Activated CD8-positive, alpha-beta memory T cell treated with anti-CD3 and anti-CD28 coated beads, Interleukin-2, amount 10 ng/mL, durations not matched to agents 7 days and 5 days (primary cell): ENCODE data around the gene TK2. TPM values are rescaled to one million over a fixed set of nuclear protein-coding genes. Genes with fewer than 3 reads are reported as not detected.
A peak's percentile ranks its signal among the peaks of the same experiment; 100 is the strongest.
"Not testable (repeated sequence)": the region's sequence is repeated elsewhere in the genome, so short reads cannot be mapped to it uniquely, and the experiment has no call there.

Experiments
- ATAC-seq: fragments of 150-1000 bp; cut with Tn5 transposase; one replicate; pipeline ENCODE4 v1.10.0; 2021; ENCODE audit warnings: moderate library complexity
- CTCF ChIA-PET: fragments of 350-600 bp; sonication (Branson Sonifier 250); formaldehyde crosslinking; loops from one replicate; lab custom pipeline; 2021; ENCODE audit warnings: antibody characterized with exemption; lab: Charles Lee
- DNase-seq: peaks from one replicate; pipeline ENCODE4 v3.0.0-alpha.2; 2020
- H3K27ac Mint-ChIP-seq: one replicate; pipeline ENCODE4 v1.8.0; 2021; ENCODE audit warnings: mild to moderate bottlenecking, mixed read lengths
- H3K27me3 Mint-ChIP-seq: one replicate; pipeline ENCODE4 v1.8.0; 2021; ENCODE audit warnings: mixed read lengths
- H3K36me3 Mint-ChIP-seq: one replicate; pipeline ENCODE4 v1.8.0; 2021; ENCODE audit warnings: mild to moderate bottlenecking, mixed read lengths
- H3K4me1 Mint-ChIP-seq: one replicate; pipeline ENCODE4 v1.8.0; 2021; ENCODE audit warnings: mixed read lengths
- H3K4me3 Mint-ChIP-seq: one replicate; pipeline ENCODE4 v1.8.0; 2021; ENCODE audit warnings: mild to moderate bottlenecking, moderate library complexity, mixed read lengths
- H3K9me3 Mint-ChIP-seq: one replicate; pipeline ENCODE4 v1.8.0; 2022; ENCODE audit warnings: low read depth, mixed read lengths
- total RNA-seq, 2 experiments: library from RNA; stranded (reverse); gene quantifications; one replicate each; pipeline ENCODE4 v1.2.3, GENCODE V29; 2021

The TK2 gene
- 10 to 100 TPM in 1 of 2 experiments, 1 to 10 TPM in 1; 8.5 to 10.8 TPM for total RNA-seq

DNA sequence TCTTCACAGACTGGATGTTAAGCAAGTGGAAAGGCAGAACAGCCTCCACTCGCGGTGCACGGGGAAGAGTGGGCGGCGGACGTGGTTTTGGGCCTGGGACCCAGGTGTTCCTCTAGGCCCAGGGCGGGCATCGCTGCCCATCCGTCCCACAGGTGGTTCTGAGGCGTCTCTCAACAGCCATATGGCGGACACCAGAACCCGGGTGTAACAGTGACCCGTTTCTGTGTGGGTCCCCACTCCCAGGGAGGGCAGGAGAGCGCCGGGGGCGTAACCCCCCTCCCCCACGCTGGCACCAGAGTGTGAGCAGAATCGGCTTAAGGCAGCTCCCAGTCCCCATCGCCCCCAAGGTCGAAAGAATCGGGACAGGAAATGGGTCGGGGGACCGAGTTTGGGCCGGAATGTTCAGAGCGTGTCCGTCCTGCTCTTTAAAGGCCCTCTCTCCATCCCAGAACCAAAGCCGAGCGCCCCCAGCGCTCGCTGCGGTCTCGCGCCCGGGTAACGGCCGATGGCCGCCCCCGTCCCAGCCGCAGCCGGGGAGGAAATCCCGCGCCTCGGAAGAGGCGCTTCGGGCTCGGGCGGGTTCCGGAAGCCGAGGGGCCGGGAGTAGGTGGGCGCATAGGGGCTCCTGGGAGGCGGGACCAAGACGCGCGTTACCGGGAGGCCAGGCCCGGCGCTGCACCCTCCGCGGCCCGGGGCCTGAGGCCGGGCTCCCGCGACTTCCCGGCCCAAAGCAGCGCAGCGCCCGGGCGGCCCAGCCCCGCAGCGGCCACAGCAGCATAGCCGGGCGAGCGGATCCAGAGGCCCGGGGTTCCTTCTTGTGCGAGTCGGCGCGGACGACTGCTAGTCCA is at the start of gene TK2:
Gene TK2 (minus strand): TSS at position 839 of the 848 bp plus-strand sequence. CDS start 61 bp downstream, at position 778.
- peaks cover 18% of the 10 kb centered on the region for H3K36me3 Mint-ChIP-seq

DNA sequence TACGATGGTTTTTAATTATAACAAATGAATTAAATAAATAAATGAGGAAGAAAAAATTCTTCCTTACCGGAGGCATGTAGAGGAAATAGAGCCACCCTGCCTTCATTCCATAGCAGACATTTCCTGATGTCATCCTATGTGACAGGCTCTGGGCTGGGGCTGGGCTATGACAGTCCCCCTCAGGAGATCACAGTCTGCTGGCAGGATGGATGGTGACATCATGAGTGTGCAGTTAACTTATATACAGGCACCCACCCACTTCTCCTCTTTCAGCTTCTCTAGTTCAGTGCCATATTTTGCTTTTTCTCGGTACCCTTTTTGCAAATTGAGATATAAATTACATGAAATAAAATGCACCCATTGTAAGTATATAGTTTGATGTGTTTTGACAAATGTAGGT is 48.2 kb upstream of the TK2 start:
- Mint-ChIP-seq H3K4me1 (peaks cover 52% of the 10 kb centered on the region), H3K27me3 (no peaks in the 10 kb centered on the region), H3K27ac (peak overlapping the region; percentile 96), H3K4me3 (peak overlapping the region; percentile 27), H3K9me3 (peaks cover 8% of the 10 kb centered on the region), H3K36me3 (peaks cover 13% of the 10 kb centered on the region)
- CTCF ChIA-PET: interaction anchor here (1.0 to 5.3 kb wide), 8 partner anchors 9 to 275 kb away, joined by 3 to 36 read pairs (median 7); partner anchors contain the start of genes CKLF and TK2
- peak; percentile 67 for DNase-seq
- peak; percentile 73 for ATAC-seq

More for the DNA sequence above, at the start of gene TK2:
- H3K27ac Mint-ChIP-seq: peak within 1 kb of the TSS; percentile 96
- CTCF ChIA-PET: interaction anchor here (0.6 to 6.0 kb wide), 9 partner anchors 11 to 60 kb away, joined by 3 to 52 read pairs (median 4); no protein-coding TSS in a partner anchor
- ATAC-seq: peak; percentile 38
- H3K27me3 Mint-ChIP-seq: no peaks in the 10 kb centered on the region
- peak; percentile 66 for DNase-seq
- H3K9me3 Mint-ChIP-seq: no peaks in the 10 kb centered on the region
- peak within 1 kb of the TSS; percentile 80 for H3K4me3 Mint-ChIP-seq
- H3K4me1 Mint-ChIP-seq: peaks cover 60% of the 10 kb centered on the region

DNA sequence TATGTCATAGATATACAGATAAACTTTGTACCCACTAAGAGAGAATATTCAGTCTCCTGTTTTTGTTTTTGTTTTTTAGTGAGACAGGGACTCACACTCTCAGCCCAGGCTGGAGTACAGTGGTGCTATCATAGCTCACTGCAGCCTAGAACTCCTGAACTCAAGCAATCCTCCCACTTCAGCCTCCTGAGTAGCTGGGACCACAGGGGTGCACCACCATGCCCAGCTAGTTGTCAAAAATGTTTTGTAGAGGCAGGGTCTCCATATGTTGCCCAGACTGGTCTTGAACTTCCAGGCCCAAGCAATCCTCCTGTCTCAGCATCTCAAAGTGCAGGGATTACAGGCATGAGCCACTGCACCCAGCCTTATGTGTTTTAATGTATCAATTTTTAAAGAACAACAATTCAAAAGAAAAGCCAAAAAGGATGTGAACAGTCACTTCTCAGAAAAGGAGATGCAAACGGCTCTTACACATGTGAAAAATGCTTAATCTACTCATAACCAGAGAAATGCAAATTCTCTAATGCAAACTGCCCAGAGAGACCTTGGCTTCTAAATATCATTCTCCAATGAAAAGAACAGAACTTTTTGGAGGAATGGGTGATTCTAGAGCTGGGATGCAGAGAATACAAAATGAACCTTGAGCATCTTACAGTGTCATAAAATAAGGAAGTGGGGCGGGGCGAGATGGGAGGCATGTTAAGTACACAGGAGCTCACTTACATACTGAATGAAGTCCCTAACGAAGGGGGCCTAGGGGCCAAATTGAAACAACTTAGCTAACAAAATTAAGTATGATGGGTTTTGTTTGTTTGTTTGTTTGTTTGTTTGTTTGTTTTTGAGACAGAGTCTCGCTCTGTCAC is 47.3 kb upstream of the TK2 start:
- CTCF ChIA-PET: interaction anchor here (0.6 to 5.3 kb wide), 13 partner anchors 8 to 276 kb away, joined by 3 to 36 read pairs (median 5); partner anchors contain the start of genes CKLF and TK2
- peak overlapping the region; percentile 47 for H3K4me3 Mint-ChIP-seq
- peaks cover 48% of the 10 kb centered on the region for H3K4me1 Mint-ChIP-seq
- peak; percentile 57 for DNase-seq
- ATAC-seq: peak; percentile 72
- peaks cover 8% of the 10 kb centered on the region for H3K9me3 Mint-ChIP-seq
- H3K36me3 Mint-ChIP-seq: peaks cover 13% of the 10 kb centered on the region
- H3K27me3 Mint-ChIP-seq: no peaks in the 10 kb centered on the region
- peak overlapping the region; percentile 96 for H3K27ac Mint-ChIP-seq

DNA sequence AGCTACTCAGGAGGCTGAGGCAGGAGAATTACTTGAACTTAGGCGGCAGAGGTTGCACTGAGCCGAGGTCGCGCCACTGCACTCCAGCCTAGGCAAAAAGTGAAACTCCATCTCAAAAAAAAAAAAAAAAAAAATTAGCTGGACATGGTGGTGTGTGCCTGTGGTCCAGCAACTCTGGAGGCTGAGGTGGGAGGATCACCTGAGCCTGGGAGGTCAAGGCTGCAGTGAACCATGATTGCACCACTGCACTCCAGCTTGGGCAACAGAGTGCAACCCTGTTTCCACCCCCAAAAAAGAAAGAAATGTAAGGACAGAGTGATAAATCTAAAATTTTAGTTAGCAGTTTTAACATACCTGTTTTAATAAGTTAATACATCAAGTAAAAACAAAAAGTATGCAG is 46.6 kb upstream of the TK2 start:
- not testable (repeated sequence) for ATAC-seq, DNase-seq, H3K4me3 Mint-ChIP-seq, H3K9me3 Mint-ChIP-seq, H3K27me3 Mint-ChIP-seq
- CTCF ChIA-PET: interaction anchor here (0.8 to 5.3 kb wide), 8 partner anchors 9 to 188 kb away, joined by 3 to 36 read pairs (median 6); partner anchors contain the start of genes CKLF and TK2
- Mint-ChIP-seq H3K4me1 (peaks cover 49% of the 10 kb centered on the region), H3K36me3 (peaks cover 10% of the 10 kb centered on the region), H3K27ac (peak overlapping the region; percentile 96)

DNA sequence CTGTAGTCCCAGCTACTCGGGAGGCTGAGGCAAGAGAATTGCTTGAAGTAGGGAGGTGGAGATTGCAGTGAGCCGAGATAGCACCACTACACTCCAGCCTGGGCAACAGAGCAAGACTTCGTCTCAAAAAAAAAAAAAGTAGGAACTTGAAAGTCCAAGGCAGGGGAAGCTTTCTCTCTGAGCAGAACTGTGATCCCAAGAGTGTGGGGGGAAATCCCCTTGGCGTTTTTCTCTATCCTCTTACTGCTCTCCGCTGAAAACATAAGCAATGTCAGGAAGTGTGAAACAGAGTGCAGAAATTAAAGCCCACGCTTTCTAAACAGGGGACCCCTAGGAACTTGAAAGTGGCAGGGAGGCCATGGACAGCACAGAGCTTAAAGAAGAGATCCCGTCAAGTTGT is 44.8 kb upstream of the TK2 start:
- H3K27me3 Mint-ChIP-seq: peaks cover 4% of the 10 kb centered on the region
- CTCF ChIA-PET: interaction anchor here (1.0 to 5.3 kb wide), 6 partner anchors 9 to 188 kb away, joined by 3 to 36 read pairs (median 4); no protein-coding TSS in a partner anchor
- no peak for ATAC-seq
- H3K27ac Mint-ChIP-seq: no peak overlapping the region
- peaks cover 57% of the 10 kb centered on the region for H3K4me1 Mint-ChIP-seq
- peaks cover under 1% of the 10 kb centered on the region for H3K36me3 Mint-ChIP-seq
- no peak for DNase-seq
- H3K9me3 Mint-ChIP-seq: no peaks in the 10 kb centered on the region
- no peak overlapping the region for H3K4me3 Mint-ChIP-seq

DNA sequence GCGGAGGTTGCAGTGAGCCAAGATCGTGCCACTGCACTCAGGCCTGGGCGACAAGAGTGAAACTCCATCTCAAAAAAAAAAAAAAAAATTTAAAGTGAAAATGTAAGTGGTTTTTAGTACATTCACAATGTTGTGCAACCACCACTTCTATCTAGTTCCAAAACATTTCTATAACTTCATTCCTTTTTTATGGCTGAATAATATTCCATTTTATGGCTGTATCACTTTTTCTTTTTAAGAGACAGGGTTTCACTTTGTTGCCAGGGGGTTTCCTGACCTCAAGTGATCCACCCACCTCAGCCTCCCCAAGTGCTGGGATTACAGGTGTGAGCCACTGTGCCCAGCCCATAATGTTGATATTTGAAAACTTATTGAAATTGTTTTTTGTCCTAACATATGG is 42.9 kb upstream of the TK2 start:
- Mint-ChIP-seq H3K36me3 (no peaks in the 10 kb centered on the region), H3K27me3 (peaks cover 4% of the 10 kb centered on the region), H3K27ac (no peak overlapping the region), H3K9me3 (no peaks in the 10 kb centered on the region), H3K4me1 (peaks cover 54% of the 10 kb centered on the region), H3K4me3 (no peak overlapping the region)
- ATAC-seq (no peak), DNase-seq (no peak)
- CTCF ChIA-PET: interaction anchor here (0.8 to 1.4 kb wide), 3 partner anchors 12 to 116 kb away, joined by 3 to 4 read pairs (median 4); partner anchors contain the start of gene CMTM3

DNA sequence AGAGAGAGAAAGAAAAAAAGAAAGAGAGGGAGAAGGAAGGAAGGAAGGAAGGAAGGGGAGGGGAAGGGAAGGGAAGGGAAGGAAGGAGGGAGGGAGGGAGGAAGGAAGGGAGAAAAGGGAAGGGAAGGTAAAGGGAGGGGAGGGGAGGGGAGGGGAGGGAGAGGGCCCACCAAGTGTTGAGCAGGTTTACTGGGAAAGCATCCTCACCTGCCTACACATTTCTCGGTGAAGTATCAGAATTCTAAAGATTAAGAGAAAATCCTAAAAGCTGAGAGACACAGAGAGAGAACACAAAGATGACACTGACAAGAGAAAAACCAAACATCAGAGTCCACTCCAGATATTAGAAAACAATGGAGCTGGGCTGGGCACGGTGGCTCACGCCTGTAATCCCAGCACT is 42.3 kb upstream of the TK2 start:
- Mint-ChIP-seq H3K27me3 (peaks cover 4% of the 10 kb centered on the region), H3K36me3 (no peaks in the 10 kb centered on the region), H3K4me3 (no peak overlapping the region), H3K4me1 (peaks cover 53% of the 10 kb centered on the region), H3K9me3 (no peaks in the 10 kb centered on the region), H3K27ac (no peak overlapping the region)
- ATAC-seq: no peak
- DNase-seq: no peak
- CTCF ChIA-PET: interaction anchor here (1.1 to 1.4 kb wide), 2 partner anchors 12 to 116 kb away, joined by 3 to 4 read pairs; partner anchors contain the start of gene CMTM3

DNA sequence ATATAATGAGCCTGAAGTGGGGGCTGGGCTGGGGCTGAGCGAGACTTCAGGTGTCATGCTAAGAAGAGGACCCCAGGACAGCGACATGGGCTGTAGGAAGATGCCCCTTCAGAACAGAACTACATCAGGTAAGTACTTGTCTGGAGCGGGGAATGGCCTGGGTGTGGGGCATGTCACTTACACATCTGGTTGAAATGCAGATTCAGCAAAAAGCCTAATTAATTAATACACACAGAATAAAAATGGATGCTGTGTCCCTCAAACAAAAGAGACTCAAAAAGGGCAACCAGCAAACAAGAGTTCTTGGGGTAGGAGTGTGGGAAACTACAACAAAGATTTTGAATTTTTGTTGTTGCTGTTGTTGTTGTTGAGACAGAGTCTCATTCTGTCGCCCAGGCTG is 41.1 kb upstream of the TK2 start:
- Mint-ChIP-seq H3K4me3 (peak overlapping the region; percentile 73), H3K9me3 (no peaks in the 10 kb centered on the region), H3K27ac (no peak overlapping the region), H3K36me3 (no peaks in the 10 kb centered on the region), H3K27me3 (peaks cover 4% of the 10 kb centered on the region), H3K4me1 (peaks cover 44% of the 10 kb centered on the region)
- CTCF ChIA-PET: interaction anchor here (0.8 to 3.1 kb wide), 21 partner anchors 9 to 186 kb away, joined by 3 to 63 read pairs (median 11); partner anchors contain the start of genes CKLF, CMTM1, CMTM3 and TK2
- DNase-seq: no peak
- no peak for ATAC-seq

DNA sequence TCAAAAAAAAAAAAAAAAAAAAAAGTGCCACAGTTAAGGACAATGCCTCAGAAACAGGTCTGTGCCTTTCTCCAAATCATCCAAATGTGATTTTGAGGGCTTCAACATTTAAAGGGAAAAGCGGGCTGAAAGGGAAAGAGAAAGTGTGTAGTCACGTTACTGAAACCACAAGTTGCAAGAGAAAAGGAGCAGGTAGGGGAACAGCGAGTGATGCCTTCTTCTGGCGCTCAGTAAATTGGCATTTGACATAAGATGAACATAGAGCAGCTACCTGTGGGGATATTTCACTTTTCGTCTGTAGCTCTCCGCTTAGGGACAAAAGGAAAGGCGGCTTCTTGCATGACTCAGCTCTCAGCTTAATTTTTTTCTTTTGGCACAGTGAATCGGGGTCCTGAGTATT is 40.4 kb upstream of the TK2 start:
- DNase-seq (no peak), ATAC-seq (peak; percentile 52)
- Mint-ChIP-seq H3K4me3 (peak overlapping the region; percentile 73), H3K36me3 (no peaks in the 10 kb centered on the region), H3K4me1 (peaks cover 43% of the 10 kb centered on the region), H3K27ac (peak overlapping the region; percentile 75), H3K9me3 (no peaks in the 10 kb centered on the region), H3K27me3 (peaks cover 4% of the 10 kb centered on the region)
- CTCF ChIA-PET: interaction anchor here (0.7 to 3.1 kb wide), 29 partner anchors 8 to 283 kb away, joined by 3 to 63 read pairs (median 7); partner anchors contain the start of genes CKLF, CMTM1, CMTM3 and DYNC1LI2

DNA sequence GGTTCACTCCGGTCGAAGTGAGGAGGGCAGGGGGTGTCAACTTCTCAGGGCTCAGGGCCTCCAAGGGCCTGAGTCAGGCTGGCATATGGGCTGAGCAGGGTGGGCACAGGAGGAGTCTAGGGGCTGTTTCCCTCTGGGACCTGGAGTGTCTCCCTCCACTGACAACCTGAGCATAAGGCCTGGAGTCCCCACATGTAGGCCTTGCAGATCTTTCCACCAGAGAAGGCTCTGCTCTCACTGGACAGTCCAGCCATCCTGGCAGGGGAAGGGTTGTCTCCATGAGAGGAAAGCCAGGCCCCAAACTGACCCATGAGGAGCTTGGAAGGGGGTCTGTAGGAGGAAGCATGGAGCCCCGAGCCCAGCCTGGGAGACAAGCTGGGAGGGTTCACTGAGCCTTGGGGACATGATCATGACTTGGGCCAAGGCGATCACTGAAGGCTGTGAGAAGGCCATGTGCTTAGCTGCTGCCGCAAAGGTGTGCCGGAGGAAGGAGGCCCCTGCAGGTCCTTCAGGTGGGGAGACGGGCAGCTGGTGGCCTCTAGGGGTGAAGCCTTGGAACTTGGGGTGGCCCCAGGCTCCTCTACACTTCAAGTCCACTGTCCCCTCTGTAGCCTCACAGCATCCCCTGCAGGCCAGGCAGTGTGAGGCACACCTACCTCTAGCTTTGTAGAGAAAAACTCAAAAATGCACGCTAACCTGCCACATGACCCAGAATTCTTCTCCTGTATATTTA is 39.2 kb upstream of the TK2 start:
- peaks cover 36% of the 10 kb centered on the region for H3K4me1 Mint-ChIP-seq
- ATAC-seq: peak; percentile 98
- DNase-seq: peak; percentile 91
- H3K27ac Mint-ChIP-seq: peak overlapping the region; percentile 75
- CTCF ChIA-PET: interaction anchor here (0.6 to 3.1 kb wide), 45 partner anchors 9 to 313 kb away, joined by 3 to 63 read pairs (median 6); partner anchors contain the start of genes CKLF, CMTM1, CMTM2 and CMTM3
- no peaks in the 10 kb centered on the region for H3K9me3 Mint-ChIP-seq
- peak overlapping the region; percentile 73 for H3K4me3 Mint-ChIP-seq
- no peaks in the 10 kb centered on the region for H3K36me3 Mint-ChIP-seq
- peaks cover 4% of the 10 kb centered on the region for H3K27me3 Mint-ChIP-seq

DNA sequence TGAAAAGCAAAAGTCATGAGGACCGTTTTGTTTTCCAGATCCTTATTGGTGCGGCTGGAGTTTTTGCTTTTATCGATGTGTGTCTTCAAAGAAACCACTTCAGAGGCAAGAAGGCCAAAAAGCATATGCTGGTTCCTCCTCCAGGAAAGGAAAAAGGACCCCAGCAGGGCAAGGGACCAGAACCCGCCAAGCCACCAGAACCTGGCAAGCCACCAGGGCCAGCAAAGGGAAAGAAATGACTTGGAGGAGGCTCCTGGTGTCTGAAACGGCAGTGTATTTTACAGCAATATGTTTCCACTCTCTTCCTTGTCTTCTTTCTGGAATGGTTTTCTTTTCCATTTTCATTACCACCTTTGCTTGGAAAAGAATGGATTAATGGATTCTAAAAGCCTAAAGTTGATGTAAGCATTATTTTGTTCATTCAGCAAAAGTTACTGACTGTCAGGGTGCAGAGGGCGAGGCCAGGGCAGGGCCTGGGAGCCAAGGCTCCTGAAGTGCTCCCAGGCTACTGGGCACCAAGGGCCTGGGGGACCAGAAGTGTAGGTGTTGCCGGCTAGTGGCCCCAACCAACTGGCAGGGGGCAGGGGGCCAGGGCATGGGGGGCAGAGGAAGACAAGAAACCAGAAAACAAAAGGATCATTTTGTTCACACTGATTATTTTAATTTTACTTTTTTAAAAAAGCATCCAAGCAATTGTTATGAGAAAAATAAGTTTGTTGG is 38.1 kb upstream of the TK2 start:
- Mint-ChIP-seq H3K27me3 (peaks cover 4% of the 10 kb centered on the region), H3K27ac (peak overlapping the region; percentile 36), H3K36me3 (no peaks in the 10 kb centered on the region), H3K4me3 (no peak overlapping the region), H3K4me1 (peaks cover 36% of the 10 kb centered on the region), H3K9me3 (no peaks in the 10 kb centered on the region)
- DNase-seq: no peak
- CTCF ChIA-PET: interaction anchor here (0.7 to 3.1 kb wide), 11 partner anchors 9 to 183 kb away, joined by 3 to 63 read pairs (median 20); partner anchors contain the start of genes CMTM1, CMTM2 and CMTM3
- no peak for ATAC-seq
